22Rv1 (cell line): ENCODE data around the gene PKD2.

Source experiments
- CTCF ChIP-seq: fragments of 450-650 bp; IDR thresholded peaks from 2 replicates; pipeline ENCODE4 v1.5.1; 2017; ENCODE audit warnings: mild to moderate bottlenecking
- ZFX ChIP-seq: fragments of 450-650 bp; IDR thresholded peaks from 2 replicates; pipeline ENCODE4 v1.6.1; 2017; ENCODE audit warnings: antibody characterized with exemption, borderline replicate concordance

GRCh38 chr4:88007304-88008121 lies at the start of gene PKD2:
- no peak for TF ChIP-seq CTCF
- TF ChIP-seq ZFX, result no peak
